Stimulated activated CD4-positive, alpha-beta T cell treated with anti-CD3 and anti-CD28 coated beads, Interleukin-2, amount 100 ng/mL, for 24 hours (primary cell): Measurements from ENCODE around the gene PLPPR4.
"Not testable (repeated sequence)": the region's sequence is repeated elsewhere in the genome, so short reads cannot be mapped to it uniquely, and the experiment has no call there.

Experiments
- DNase-seq, 2 donors: peaks; one replicate each; pipeline ENCODE4 v3.0.0-alpha.2; 2020

Gene PLPPR4

GRCh38 chr1:99264201-99265021 is at the start of gene PLPPR4:
Gene PLPPR4, plus strand, starts transcription at chr1:99264492. Its CDS starts 102 bp downstream, at chr1:99264594.
- peak in 1 of 2 donors; percentile 39 for DNase-seq

- DNase-seq: no peak
These were observed 47.3 kb upstream of the PLPPR4 start for GRCh38 chr1:99216956-99217355.

- no peak for DNase-seq
These were observed 46.7 kb upstream of the PLPPR4 start for GRCh38 chr1:99217599-99217998.

- DNase-seq: no peak
These were observed 45.7 kb upstream of the PLPPR4 start for GRCh38 chr1:99218572-99218971.

- no peak for DNase-seq
These were observed 45.3 kb upstream of the PLPPR4 start for GRCh38 chr1:99218999-99219398.

- DNase-seq: no peak
These were observed 37.0 kb upstream of the PLPPR4 start for GRCh38 chr1:99227056-99227897.

GRCh38 chr1:99228153-99228552 is 36.1 kb upstream of the PLPPR4 start:
- DNase-seq: no peak

- no peak for DNase-seq
These were observed 35.2 kb upstream of the PLPPR4 start for GRCh38 chr1:99229122-99229521.

GRCh38 chr1:99230695-99231094 is 33.6 kb upstream of the PLPPR4 start:
- no peak for DNase-seq

GRCh38 chr1:99232172-99232571 is 32.1 kb upstream of the PLPPR4 start:
- DNase-seq: no peak

- no peak for DNase-seq
These were observed 30.8 kb upstream of the PLPPR4 start for GRCh38 chr1:99233446-99233845.

- DNase-seq: no peak
These were observed 27.5 kb upstream of the PLPPR4 start for GRCh38 chr1:99236756-99237155.

GRCh38 chr1:99239690-99240089 is 24.6 kb upstream of the PLPPR4 start:
- no peak for DNase-seq

- DNase-seq: no peak
These were observed 23.7 kb upstream of the PLPPR4 start for GRCh38 chr1:99240621-99241020.

- no peak for DNase-seq
These were observed 18.1 kb upstream of the PLPPR4 start for GRCh38 chr1:99246152-99246551.

GRCh38 chr1:99247199-99247598 is 17.1 kb upstream of the PLPPR4 start:
- DNase-seq: no peak

- no peak for DNase-seq
These were observed 13.6 kb upstream of the PLPPR4 start for GRCh38 chr1:99250728-99251127.

GRCh38 chr1:99251308-99251707 is 13.0 kb upstream of the PLPPR4 start:
- no peak for DNase-seq

- no peak for DNase-seq
These were observed 11.7 kb upstream of the PLPPR4 start for GRCh38 chr1:99252630-99253029.

- DNase-seq: not testable (repeated sequence)
These were observed 3.9 kb upstream of the PLPPR4 start for GRCh38 chr1:99260402-99260801.

GRCh38 chr1:99265124-99265523 is 832 bp downstream of the PLPPR4 start:
- no peak for DNase-seq

- DNase-seq: no peak
These were observed 2.4 kb downstream of the PLPPR4 start for GRCh38 chr1:99266726-99267125.

- no peak for DNase-seq
These were observed 3.7 kb downstream of the PLPPR4 start for GRCh38 chr1:99268021-99268420.

GRCh38 chr1:99269321-99269720 is 5.0 kb downstream of the PLPPR4 start:
- no peak for DNase-seq
